HG03342 (cell line): ENCODE data around the gene FCHSD2.
"Not testable (repeated sequence)": the region's sequence is repeated elsewhere in the genome, so short reads cannot be mapped to it uniquely, and the experiment has no call there.

Experiments
- ATAC-seq: cut with Tn5 transposase; IDR thresholded peaks from one replicate; pipeline ENCODE4 v1.9.1; 2021; ENCODE audit warnings: mild to moderate bottlenecking, moderate library complexity; ENCODE audit not compliant: unreplicated experiment

Gene FCHSD2

DNA sequence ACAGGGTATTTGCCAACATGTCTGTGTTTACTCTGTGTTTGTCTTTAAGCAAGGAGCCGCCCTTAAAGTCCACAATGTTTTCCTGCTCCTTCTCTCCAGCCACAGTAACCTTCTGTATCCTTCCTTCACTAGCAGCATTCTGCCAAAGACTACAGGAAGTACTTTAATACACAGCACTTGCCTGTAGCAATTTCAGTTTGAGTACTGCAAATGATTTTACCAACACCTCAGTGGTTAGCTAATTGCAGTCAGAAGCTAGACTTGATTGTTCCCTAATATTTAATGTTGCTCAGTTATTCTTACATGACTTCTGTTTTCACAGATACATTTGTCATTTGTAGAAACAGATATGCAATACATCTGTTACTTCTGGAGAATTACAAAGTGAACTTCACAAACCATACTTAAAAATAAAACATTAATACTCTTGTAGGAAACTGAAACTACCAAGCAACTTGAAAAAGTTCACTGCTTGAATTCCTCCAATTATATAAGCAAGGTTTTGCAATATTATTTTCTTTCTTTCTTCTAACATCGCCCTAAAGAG, 69.1 kb downstream of the FCHSD2 start:
- peak; percentile 56 for ATAC-seq

DNA sequence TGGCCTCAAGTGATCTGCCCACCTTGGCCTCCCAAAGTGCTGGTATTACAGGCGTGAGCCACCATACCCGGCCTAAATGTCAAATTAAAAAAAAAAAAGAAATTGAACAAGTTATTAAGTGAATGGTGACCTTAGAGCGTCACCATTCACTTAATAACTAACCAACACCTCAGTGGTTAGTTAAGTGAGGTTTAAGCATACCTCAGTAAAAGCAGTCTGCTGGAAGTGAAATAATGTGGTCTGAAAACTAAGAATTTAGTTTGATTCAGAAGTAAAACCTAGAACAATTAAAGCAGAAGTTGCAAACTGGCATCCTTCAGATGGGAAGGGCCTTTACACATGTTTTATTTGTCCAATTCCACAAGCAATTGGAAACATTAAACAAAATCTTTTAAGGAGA, 71.5 kb downstream of the FCHSD2 start:
- ATAC-seq = no peak

DNA sequence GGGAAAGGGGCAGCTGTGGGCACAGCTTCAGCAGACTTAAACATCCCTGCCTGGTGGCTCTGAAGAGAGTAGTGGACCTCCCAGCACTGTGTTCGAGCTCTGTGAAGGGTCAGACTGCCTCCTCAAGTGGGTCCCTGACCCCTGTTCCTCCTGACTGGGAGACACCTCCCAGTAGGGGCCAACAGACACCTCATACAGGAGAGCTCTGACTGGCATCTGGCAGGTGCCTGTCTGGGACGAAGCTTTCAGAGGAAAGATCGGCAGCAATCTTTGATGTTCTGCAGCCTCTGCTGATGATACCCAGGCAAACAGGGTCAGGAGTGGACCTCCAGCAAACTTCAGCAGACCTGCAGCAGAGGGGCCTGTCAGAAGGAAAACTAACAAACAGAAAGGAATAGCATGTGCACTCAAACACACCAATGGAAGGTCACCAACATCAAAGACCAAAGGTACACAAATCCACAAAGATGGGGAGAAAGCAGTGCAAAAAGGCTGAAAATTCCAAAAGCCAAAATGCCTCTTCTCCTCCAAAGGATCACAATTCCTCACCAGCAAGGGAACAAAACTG, 80.2 kb downstream of the FCHSD2 start:
- not testable (repeated sequence) for ATAC-seq

DNA sequence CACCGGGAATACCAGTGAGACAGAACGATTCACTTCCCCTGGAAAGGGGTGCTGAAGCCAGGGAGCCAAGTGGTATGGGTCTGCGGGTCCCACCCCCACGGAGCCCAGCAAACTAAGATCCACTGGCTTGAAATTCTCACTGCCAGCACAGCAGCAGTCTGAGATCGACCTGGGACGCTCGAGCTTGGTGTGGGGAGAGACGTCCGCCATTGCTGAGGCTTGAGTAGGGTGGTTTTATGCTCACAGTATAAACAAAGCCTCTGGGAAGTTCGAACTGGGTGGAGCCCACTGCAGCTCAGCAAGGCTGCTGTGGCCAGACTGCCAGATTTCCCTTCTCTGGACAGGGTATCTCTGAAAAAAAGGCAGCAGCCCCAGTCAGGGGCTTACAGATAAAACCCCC, 80.7 kb downstream of the FCHSD2 start:
- ATAC-seq = not testable (repeated sequence)

DNA sequence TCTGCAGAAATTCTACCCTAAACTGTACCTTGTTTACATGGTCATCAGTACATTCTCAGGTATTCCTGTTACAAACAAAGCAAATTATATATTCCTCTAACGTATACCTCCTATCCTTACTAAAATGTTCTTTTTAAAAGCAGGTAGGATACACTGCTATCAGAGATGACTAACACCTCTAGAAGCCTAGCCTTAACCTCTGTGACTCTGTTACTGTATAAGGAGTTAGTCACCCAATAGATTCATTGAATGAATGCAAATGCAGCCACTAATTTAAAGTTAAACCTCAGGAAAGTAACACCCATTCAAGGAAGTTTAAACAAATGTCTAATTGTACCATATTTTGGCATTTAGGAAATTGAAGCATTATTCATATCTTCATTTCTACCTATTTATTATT, 82.2 kb downstream of the FCHSD2 start:
- no peak for ATAC-seq

DNA sequence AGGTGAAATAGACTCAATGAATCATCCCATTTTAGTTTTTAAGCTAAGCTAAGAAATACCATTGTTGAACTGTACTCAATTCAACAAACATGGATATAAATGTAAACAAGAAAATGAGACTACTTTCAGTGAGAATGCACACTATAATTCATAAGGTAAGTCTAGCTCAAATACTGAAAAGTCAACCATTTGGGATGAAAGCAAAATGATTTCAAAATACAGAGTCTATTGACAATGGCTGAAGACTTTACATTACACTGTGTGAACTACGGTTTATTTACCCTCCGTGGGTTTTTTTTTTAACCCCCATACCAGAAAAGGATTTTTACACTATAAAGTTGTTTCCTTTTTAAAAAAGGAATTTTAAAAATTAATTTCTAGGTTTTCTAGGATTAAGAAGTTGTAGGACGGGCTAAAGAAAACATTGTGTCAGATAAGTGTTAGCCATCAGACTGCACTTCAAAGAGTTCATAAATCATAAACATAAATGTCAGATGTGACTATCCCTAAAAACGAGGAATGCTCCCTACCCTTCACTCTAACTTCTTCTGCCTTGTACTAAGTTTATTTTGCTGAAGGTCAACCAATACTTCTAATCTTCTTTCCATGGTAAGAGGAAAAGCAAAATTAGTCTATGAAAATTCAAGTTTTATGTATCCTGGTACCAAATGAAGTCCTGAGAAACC, 83.0 kb downstream of the FCHSD2 start:
- ATAC-seq = no peak

DNA sequence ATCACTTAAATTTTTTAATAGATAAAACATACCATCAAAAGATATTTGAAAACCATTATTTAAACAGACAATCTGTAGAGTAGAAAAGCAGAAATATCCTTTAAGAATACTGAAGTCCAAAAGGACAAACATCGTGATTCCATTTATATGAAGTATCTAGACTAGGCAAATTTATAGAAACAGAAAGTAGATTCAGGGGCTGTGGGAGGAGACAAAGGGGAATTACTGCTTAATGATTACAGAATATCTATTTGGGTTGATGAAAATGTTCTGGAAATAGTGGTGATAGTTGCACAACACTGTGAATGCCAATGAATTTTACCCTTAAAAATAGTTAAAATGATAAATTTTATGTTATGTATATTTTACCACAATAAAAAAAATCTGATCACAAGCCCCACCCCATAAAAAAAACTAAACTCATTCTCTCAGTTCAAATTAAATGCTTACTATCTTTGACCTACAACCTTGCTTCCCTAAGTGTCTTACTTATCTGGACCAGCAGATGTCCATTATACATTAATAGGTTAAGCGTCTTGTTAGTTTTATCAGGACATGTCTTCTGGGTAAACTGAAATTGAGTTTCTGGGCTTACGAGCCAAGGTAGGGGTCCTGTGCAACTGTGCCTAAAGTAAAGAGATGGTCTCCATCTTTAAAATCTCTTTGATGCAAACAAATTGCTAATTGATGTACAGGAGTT, 86.3 kb downstream of the FCHSD2 start:
- no peak for ATAC-seq

DNA sequence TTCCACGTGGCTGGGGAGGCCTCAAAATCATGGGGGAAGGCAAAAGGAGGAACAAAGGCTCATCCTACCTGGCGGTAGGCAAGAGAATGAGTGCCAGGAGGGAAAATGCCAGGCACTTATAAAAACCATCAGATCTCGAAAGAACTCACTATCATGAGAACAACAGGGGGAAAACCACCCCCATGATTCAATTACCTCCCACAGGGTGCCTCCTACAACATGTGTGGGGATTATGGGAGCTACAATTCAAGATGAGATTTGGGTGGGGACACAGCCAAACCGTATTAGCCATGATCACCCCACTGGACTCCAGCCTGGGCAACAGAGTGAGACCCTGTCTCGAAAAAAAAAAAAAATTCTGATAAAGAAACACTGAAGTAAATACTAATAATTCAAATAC, 87.1 kb downstream of the FCHSD2 start:
- ATAC-seq = no peak

DNA sequence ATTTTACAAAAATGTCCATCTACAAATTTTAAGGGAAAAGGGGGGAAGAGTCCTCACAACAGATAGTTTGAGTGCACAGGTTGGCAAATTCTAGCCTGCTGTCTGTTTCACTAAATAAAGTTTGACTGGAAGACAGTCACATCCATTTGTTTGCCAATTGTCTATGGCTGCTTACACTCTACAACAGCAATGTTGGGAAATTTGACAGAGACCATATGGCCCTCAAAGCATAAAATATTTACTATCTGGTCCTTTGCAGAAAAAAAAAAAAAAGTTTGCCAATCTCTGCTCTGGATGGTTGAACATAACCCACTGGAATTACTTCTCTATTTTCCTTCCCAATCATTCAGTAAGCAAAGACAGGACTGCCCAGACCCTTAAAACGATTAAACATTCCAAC, 88.2 kb downstream of the FCHSD2 start:
- no peak for ATAC-seq

DNA sequence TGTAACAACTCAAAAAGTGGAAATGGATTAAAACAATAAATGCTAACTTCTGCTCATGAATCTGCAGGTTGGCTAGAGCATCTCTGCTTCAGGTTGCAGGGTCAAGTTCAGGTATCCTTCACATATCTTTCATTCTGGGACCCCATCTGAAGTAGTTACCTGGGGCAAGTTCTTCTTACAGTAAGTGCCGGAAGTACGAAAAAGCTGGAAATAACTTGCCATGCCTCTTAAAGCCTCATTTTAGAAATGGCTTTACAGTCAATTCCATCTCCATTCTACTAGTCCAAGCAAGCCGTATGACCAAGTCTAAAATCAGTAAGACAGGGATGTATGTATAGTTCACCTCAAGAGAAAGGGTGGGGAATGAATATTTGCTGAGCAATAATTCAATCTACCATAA, 93.7 kb downstream of the FCHSD2 start:
- peak; percentile 4 for ATAC-seq

DNA sequence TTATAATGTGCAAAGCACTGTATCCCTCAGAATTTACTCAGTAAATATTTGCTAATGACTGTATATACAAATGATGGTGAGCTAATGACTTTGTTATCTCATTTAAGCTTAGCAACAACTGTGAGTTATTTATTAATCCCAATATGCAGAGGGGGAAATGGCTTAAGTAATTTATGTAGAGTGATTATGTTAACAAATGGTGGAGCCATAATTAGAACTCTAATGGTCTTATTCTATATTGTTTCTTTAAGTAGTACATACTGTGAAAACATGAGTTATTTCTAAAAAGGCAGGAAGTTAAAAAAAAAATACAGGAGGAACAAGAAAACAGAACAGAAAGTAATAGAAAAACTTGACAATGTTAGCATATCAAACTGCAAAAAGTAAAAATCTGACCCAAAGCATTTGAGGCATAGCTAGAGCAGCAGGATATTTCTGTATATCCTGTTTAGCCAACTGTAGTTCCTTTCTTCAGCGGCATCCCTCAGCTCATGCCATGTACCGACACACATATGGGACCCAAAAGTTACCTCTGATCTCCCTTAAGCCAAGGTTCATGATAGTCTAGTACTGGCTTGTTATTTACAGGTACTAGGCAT, 94.2 kb downstream of the FCHSD2 start:
- ATAC-seq = peak; percentile 68

DNA sequence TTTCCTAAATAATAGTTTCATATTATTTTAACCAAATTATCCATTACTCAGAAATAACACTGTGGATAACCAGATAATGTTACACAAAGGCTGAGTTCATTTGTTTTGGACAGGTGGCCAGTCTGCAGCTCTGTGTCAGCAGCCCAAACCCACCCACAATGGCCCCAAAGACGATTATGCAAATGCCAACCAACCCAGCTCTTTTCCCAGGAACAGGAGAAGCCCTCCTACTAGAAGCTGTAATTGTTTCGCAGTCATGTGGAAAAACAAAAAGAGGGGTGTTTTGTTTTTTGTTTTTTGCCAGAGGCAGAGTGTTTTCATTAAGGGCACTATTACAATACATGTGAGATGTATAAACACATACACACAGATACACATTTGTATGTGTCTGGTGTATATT, 102.1 kb downstream of the FCHSD2 start:
- ATAC-seq = no peak

DNA sequence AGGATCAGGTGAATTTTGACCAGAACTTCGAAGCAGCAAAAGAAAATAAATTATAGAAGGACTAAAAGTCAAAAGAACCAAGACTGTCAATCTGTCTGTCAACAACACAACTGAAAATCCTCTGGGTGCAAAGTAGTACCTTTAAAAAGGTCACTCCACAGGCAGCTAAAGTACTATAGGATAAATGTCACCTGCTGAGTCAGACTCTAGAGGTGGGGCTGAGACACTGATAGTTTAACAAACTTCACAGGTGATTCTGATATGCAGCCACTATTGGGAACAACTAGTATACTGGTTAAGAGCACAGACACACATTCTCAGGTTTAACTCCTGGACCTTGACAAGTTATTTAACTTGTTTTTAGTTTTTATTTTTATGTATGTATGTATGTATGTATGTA, 107.3 kb downstream of the FCHSD2 start:
- no peak for ATAC-seq

DNA sequence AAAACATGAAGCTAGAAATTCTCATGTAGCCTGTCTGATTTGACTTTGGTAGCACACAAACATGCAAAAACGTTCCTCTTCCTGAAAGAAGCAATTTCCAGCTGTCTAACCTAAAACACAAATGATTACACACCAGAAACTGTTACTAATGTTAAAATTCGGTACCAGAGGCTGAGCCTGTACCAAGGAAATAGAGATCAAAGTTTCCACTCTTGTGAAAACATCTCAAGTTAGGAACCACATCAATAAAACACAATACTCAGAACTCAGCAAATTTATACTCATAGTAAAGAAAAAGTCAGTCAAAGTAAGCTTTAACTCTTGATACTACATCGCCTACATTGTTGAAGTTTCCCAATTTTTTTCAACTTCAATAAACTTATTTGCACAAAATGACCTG, 107.8 kb downstream of the FCHSD2 start:
- ATAC-seq = no peak

DNA sequence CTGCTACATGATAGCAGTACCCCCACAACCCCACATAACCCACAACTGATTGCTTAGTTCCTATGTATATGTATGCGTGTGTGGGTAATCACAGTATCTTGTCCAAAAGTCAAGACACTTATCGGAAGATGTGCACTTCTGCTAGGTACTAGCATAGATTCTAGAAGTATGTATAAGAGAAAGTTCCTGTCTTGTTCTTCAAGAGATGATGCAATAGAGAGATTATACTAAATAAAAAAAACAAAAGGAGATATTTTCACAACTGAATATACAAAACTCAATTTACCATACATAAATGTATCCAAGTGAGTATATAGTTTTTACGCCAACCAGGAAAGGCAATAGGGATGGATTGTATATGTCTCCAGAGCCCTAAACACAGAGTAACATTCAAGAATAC, 112.0 kb downstream of the FCHSD2 start:
- ATAC-seq = no peak

DNA sequence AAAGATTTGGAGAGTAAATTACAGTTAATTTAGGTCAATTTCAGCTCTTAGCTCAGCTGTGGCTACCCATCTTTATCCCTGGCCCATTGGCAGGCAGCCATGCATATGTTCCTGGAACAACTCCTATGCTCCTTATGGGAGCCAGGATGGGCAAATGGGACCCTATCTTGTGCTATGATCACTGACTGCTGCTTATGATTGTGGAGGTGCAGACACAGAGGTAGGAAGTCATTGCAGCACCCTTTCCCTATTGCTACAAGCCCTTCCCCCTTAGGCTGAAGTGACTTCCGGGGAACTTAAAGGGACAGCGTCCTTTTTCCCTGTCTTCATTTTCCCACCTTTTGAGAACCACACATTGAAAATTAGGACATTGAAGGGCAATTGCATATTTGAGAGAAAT, 112.7 kb downstream of the FCHSD2 start:
- ATAC-seq = no peak

DNA sequence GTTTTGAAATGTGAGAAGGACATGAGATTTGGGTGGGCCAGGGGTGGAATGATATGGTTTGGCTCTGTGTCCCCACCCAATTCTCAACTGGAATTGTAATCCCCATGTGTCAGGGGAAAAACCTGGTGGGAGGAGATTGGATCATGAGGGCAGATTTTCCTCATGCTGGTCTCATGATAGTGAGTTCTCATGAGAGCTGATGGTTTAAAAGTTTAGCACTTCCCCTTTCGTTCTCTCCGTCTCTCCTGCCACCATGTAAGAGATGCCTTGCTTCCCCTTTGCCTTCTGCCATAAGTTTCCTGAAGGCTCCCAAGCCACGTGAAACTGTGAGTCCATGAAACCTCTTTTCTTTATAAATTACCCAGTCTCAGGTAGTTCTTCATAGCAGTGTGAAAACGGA, 113.5 kb downstream of the FCHSD2 start:
- no peak for ATAC-seq

DNA sequence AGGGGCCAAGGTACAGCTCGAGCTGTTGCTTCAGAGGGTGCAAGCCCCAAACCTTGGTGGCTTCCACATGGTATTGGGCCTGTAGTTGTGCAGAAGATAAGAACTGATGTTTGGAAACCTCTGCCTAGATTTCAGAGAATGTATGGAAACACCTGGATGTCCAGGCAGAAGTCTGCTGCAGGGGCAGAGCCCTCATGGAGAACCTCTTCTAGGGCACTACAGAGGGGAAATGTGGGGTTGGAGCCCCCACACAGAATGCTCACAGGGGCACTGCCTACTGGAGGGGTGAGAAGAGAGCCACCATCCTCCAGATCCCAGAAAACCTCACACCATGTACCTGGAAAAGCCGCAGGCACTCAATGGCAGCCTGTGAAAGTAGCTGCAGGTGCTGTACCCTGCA, 114.3 kb downstream of the FCHSD2 start:
- ATAC-seq = not testable (repeated sequence)

DNA sequence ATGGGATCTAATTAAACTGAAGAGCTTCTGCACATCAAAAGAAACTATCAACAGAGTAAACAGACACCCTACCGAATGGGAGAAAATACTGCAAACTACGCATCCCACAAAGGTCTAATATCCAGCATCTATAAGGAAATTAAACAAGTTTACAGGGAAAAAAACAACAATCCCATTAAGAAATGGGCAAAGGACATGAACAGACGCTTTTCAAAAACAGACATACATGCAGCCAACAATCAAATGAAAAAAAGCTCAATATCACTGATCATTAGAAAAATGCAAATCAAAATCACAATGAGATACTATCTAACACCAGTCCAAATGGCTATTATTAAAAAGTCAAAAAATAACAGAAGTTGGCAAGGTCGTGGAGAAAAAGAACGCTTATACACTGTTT, 117.5 kb downstream of the FCHSD2 start:
- ATAC-seq = no peak

DNA sequence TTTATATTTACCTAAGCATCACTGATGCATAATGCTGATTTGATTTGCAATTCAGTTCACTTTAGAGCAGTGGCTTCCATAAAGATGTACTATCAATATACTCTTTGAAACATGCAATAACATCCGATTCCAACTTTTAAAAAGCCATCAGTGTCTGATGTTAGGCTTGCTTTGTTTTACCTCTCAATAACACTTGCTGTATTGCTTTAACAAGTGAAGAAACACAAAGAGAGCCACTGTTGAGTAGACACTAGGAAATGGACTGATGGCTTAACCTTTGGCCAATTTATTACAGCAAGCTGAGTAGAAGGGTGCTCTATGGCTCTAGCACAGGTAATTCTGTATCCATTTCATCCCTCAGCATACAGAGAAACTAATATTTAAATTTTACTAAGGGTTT, 122.1 kb downstream of the FCHSD2 start:
- ATAC-seq = no peak

DNA sequence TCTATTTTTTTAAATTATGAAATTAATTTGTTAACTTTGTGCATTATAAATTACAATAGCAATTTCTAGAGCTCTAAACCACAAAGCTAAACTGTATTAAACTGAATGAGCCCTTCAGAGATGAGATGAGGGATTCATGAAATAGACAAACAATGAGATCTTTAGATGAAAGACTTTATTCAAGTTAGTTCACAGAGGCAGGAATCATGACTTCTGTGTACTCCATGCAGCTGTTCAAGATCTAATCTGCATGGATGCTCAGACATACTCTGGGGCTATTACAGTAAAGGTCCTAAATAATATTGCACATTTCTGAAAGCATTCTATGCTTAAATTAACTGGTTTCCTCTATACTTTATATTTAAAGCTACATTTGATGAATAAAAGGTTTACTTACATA, 122.7 kb downstream of the FCHSD2 start:
- no peak for ATAC-seq

DNA sequence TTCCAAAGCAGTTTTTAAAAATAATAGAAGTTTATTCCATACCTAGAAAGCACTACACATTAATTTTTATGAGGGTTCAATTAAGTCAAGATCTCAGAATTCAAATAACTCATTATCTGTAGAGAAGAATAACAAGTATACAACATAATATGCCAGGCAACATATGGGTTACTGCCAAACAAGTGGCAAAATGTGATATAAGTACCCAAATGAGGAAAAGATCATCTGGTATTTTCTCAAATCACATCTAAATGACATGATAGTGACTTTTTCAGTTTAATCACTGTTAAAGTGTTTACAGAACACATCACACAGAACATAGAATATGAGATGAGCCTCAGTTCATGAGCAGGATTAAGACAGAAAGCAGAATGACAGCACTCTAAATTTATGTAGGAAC, 123.3 kb downstream of the FCHSD2 start:
- ATAC-seq = no peak
